Cerebellar nuclear complex (tissue), 1 donor: ENCODE results near the gene GTF2IRD1.

ENCODE experiments used
- DNase-seq, 2 experiments: peaks; one replicate each; lab custom pipeline; 2025; lab: John Stamatoyannopoulos, UW

The GTF2IRD1 gene

GRCh38 chr7:74567318-74567668 lies 113.6 kb downstream of the GTF2IRD1 start:
- no peak for DNase-seq

GRCh38 chr7:74568658-74569057 lies 115.0 kb downstream of the GTF2IRD1 start:
- no peak for DNase-seq

- DNase-seq, result no peak
Measured at GRCh38 chr7:74569501-74570075, 115.9 kb downstream of the GTF2IRD1 start.

GRCh38 chr7:74570533-74571156 lies 116.9 kb downstream of the GTF2IRD1 start:
- no peak for DNase-seq

- no peak for DNase-seq
Measured at GRCh38 chr7:74572301-74572979, 118.7 kb downstream of the GTF2IRD1 start.

- no peak for DNase-seq
Measured at GRCh38 chr7:74573512-74573911, 119.8 kb downstream of the GTF2IRD1 start.

- no peak for DNase-seq
Measured at GRCh38 chr7:74575083-74575784, 121.5 kb downstream of the GTF2IRD1 start.

GRCh38 chr7:74575811-74576210 lies 122.1 kb downstream of the GTF2IRD1 start:
- DNase-seq, result no peak

- no peak for DNase-seq
Measured at GRCh38 chr7:74579800-74580685, 126.3 kb downstream of the GTF2IRD1 start.

GRCh38 chr7:74581916-74582440 lies 128.3 kb downstream of the GTF2IRD1 start:
- DNase-seq, result no peak

- no peak for DNase-seq
Measured at GRCh38 chr7:74582447-74583039, 128.8 kb downstream of the GTF2IRD1 start.

- DNase-seq, result no peak
Measured at GRCh38 chr7:74583630-74584029, 129.9 kb downstream of the GTF2IRD1 start.

- no peak for DNase-seq
Measured at GRCh38 chr7:74584160-74584954, 130.7 kb downstream of the GTF2IRD1 start.

- no peak for DNase-seq
Measured at GRCh38 chr7:74585844-74586243, 132.1 kb downstream of the GTF2IRD1 start.

GRCh38 chr7:74586258-74587175 lies 132.8 kb downstream of the GTF2IRD1 start:
- DNase-seq, result no peak

GRCh38 chr7:74587435-74588126 lies 133.9 kb downstream of the GTF2IRD1 start:
- DNase-seq, result no peak

- no peak for DNase-seq
Measured at GRCh38 chr7:74590813-74591212, 137.1 kb downstream of the GTF2IRD1 start.

GRCh38 chr7:74598558-74598957 lies 144.9 kb downstream of the GTF2IRD1 start:
- no peak for DNase-seq

GRCh38 chr7:74599244-74599643 lies 145.5 kb downstream of the GTF2IRD1 start:
- DNase-seq, result no peak
